Measurements from ENCODE around the gene PLXNB3. TPM values are rescaled to one million over a fixed set of nuclear protein-coding genes. Genes with fewer than 3 reads are reported as not detected.

The PLXNB3 gene
- total RNA-seq, 2 experiments from 2014 or later = 0.83 to 1.4 TPM

- DNase-seq (no peak), ATAC-seq (no peak)
- peak overlapping the region; percentile 94 for H3K27ac Mint-ChIP-seq
- H3K4me1 Mint-ChIP-seq (ENCODE audit: low read depth) = peaks cover 16% of the 10 kb centered on the region
- H3K9me3 Mint-ChIP-seq (ENCODE audit: insufficient read depth) = no peaks in the 10 kb centered on the region
- POLR2A ChIA-PET = no interaction called here
- H3K4me3 Mint-ChIP-seq = peak overlapping the region; percentile 94
- peaks cover 26% of the 10 kb centered on the region for H3K36me3 Mint-ChIP-seq (ENCODE audit: low read depth)
- H3K27me3 Mint-ChIP-seq (ENCODE audit: low read depth) = no peaks in the 10 kb centered on the region
- CTCF ChIA-PET = no interaction called here
These were observed 29.2 kb downstream of the PLXNB3 start for GRCh38 chrX:153793291-153793690.

- CTCF ChIA-PET = interaction anchor here (0.9 to 1.0 kb wide), 2 partner anchors 15 to 131 kb away, joined by 3 to 4 read pairs; partner anchors contain the start of gene ARHGAP4
- POLR2A ChIA-PET = no interaction called here
- Mint-ChIP-seq H3K36me3 (ENCODE audit: low read depth) (peaks cover 31% of the 10 kb centered on the region), H3K4me3 (peak within 1 kb of the TSS; percentile 94), H3K9me3 (ENCODE audit: insufficient read depth) (no peaks in the 10 kb centered on the region), H3K27ac (peak within 1 kb of the TSS; percentile 94), H3K4me1 (ENCODE audit: low read depth) (peaks cover 16% of the 10 kb centered on the region), H3K27me3 (ENCODE audit: low read depth) (no peaks in the 10 kb centered on the region)
- DNase-seq (peak; percentile 94), ATAC-seq (peak; percentile 93)
These were observed 30.2 kb downstream of the PLXNB3 start, which contains the start of the genes IDH3G and SSR4 for GRCh38 chrX:153794018-153794896. IDH3G (minus strand) TSS chrX:153794375; CDS start chrX:153794326, 49 bp downstream. SSR4 (plus strand) TSS chrX:153794668; CDS start chrX:153794688, 20 bp downstream.

DNA sequence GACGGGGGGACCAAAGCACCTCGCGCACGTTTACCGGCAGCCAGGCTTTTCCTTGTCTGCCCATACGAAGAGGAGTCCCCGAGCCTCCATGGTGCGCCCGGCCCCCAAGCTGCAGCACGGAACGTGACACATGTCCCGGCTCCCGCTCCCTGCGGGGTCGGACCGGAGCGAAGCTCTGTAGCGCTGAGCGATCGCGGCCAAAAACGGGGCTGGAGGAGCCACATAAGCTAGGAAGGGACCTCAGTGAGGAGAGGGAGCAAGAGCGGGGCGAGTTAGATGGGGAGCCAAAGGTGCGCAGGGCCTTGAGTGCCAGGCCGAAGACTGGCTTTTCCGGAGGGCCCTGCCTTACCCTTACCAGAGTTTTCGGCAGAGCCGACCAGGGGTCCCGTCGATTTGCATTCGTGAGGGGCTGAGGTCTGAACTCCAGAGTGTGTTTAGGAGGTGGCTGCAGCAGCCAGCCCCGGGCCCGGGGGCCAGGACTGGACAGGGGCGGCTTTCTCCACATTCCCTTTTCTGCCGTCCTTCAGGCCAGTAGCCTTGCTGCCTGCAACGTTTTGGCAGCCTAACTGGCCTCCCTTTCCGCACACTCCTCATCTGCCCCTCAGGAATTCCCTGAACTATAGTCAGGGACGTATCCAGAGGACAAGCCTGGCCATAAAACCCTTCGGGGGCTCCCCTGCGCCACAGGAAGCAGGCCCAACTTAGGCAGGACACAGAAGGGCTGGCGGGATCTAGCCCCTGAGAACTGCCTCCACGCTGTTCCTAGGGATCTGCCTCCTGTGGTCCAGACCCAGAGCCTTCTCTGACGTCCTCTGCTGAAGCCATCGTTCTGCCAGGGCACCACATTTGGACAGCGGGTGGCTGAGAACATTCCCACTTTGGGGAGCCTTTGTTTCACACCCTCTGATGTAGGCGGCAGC, 31.1 kb downstream of the PLXNB3 start:
- peaks cover 30% of the 10 kb centered on the region for H3K36me3 Mint-ChIP-seq (ENCODE audit: low read depth)
- peak overlapping the region; percentile 94 for H3K4me3 Mint-ChIP-seq
- POLR2A ChIA-PET = no interaction called here
- H3K4me1 Mint-ChIP-seq (ENCODE audit: low read depth) = peaks cover 16% of the 10 kb centered on the region
- DNase-seq = peak; percentile 26
- H3K27ac Mint-ChIP-seq = peak overlapping the region; percentile 94
- H3K27me3 Mint-ChIP-seq (ENCODE audit: low read depth) = no peaks in the 10 kb centered on the region
- ATAC-seq = peak; percentile 14
- no peaks in the 10 kb centered on the region for H3K9me3 Mint-ChIP-seq (ENCODE audit: insufficient read depth)
- CTCF ChIA-PET = interaction anchor here (0.9 to 1.0 kb wide), 2 partner anchors 16 to 130 kb away, joined by 3 to 4 read pairs; partner anchors contain the start of gene ARHGAP4

DNA sequence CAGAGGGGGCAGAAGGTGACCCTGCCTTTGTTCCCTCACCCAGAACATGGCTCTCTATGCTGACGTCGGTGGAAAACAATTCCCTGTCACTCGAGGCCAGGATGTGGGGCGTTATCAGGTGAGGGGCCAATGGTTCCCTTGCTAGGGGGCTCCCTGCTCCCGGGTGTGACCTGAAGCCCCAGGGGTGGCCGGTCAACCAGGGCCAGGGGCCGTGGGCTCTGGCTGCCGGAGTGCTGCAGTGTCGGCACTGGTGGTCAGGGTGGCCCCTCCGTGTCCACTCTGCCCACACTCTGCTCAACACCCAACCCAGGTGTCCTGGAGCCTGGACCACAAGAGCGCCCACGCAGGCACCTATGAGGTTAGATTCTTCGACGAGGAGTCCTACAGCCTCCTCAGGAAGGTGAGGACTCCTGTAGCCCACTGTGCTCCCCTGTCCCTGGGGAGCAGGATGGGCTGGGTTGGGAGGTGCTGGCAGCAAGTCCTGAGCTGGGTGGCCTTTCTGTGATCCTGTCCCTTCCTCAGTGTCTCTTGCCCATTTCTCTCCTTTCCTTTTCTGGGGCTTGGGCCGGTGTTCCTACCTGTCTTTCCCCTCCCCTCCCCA, 33.5 kb downstream of the PLXNB3 start:
- POLR2A ChIA-PET = no interaction called here
- H3K4me3 Mint-ChIP-seq = no peak overlapping the region
- no peaks in the 10 kb centered on the region for H3K27me3 Mint-ChIP-seq (ENCODE audit: low read depth)
- CTCF ChIA-PET = no interaction called here
- ATAC-seq (no peak), DNase-seq (no peak)
- H3K27ac Mint-ChIP-seq = no peak overlapping the region
- peaks cover 16% of the 10 kb centered on the region for H3K4me1 Mint-ChIP-seq (ENCODE audit: low read depth)
- H3K36me3 Mint-ChIP-seq (ENCODE audit: low read depth) = peaks cover 28% of the 10 kb centered on the region
- H3K9me3 Mint-ChIP-seq (ENCODE audit: insufficient read depth) = no peaks in the 10 kb centered on the region

- CTCF ChIA-PET = no interaction called here
- peaks cover 2% of the 10 kb centered on the region for H3K27me3 Mint-ChIP-seq (ENCODE audit: low read depth)
- H3K9me3 Mint-ChIP-seq (ENCODE audit: insufficient read depth) = no peaks in the 10 kb centered on the region
- POLR2A ChIA-PET = no interaction called here
- H3K4me3 Mint-ChIP-seq = no peak overlapping the region
- peaks cover 9% of the 10 kb centered on the region for H3K4me1 Mint-ChIP-seq (ENCODE audit: low read depth)
- peaks cover 19% of the 10 kb centered on the region for H3K36me3 Mint-ChIP-seq (ENCODE audit: low read depth)
- no peak overlapping the region for H3K27ac Mint-ChIP-seq
- ATAC-seq = no peak
- no peak for DNase-seq
These were observed 35.3 kb downstream of the PLXNB3 start for GRCh38 chrX:153799326-153799725.

DNA sequence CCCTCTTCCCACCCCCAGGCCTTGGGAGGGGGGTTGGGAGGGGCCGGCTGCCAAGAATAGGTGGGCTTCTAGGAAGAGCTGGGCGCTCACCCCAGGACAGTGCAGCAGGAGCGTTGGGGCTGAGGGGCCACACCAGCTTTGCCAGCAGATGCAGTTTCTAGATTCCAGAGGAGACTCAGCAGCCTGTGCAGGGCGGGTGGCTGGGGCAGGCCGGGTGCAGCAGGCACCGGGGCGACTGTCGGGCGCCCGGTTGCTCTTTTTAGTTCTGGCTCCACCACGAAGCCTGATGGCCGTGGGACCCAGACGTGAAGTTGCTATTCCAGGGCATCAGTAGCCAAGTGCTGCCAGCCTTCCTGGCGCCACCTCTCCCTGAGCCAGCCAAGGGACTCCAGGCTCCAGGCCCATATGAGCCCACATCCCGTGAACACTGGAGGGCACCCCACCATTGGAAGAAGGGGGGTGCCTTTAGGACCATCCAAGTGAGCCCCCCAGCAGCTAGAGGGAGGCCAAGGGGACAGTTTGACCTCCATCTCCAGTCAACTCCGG, 36.2 kb downstream of the PLXNB3 start:
- H3K36me3 Mint-ChIP-seq (ENCODE audit: low read depth) = peaks cover 19% of the 10 kb centered on the region
- DNase-seq (no peak), ATAC-seq (no peak)
- ChIA-PET POLR2A (no interaction called here), CTCF (no interaction called here)
- H3K27ac Mint-ChIP-seq = no peak overlapping the region
- H3K9me3 Mint-ChIP-seq (ENCODE audit: insufficient read depth) = no peaks in the 10 kb centered on the region
- H3K27me3 Mint-ChIP-seq (ENCODE audit: low read depth) = peaks cover 2% of the 10 kb centered on the region
- peaks cover 9% of the 10 kb centered on the region for H3K4me1 Mint-ChIP-seq (ENCODE audit: low read depth)
- no peak overlapping the region for H3K4me3 Mint-ChIP-seq

DNA sequence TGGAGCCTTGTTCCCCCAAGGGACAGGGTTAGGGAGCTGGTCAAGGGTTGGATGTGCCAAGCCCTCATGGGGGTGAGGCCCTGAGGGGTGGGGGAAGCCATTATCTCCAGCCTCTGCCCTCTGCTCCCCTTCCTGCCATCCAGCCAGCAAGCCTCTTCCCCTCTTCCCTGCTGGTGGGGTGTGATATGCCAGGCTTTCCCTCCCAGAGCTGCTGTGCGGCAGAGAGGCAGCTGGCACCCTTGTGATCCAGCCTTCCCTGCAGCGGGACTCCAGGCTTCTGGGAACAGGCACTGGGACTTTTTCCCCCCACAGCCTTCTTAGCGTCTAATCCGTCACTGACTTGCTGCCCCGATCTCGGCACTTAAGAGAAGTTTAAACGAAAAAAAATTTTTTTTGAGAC, 36.7 kb downstream of the PLXNB3 start:
- H3K27ac Mint-ChIP-seq = no peak overlapping the region
- CTCF ChIA-PET = no interaction called here
- POLR2A ChIA-PET = no interaction called here
- DNase-seq (no peak), ATAC-seq (no peak)
- no peaks in the 10 kb centered on the region for H3K9me3 Mint-ChIP-seq (ENCODE audit: insufficient read depth)
- H3K4me3 Mint-ChIP-seq = no peak overlapping the region
- peaks cover 19% of the 10 kb centered on the region for H3K36me3 Mint-ChIP-seq (ENCODE audit: low read depth)
- peaks cover 8% of the 10 kb centered on the region for H3K4me1 Mint-ChIP-seq (ENCODE audit: low read depth)
- H3K27me3 Mint-ChIP-seq (ENCODE audit: low read depth) = peaks cover 2% of the 10 kb centered on the region

- no peaks in the 10 kb centered on the region for H3K4me1 Mint-ChIP-seq (ENCODE audit: low read depth)
- no peaks in the 10 kb centered on the region for H3K9me3 Mint-ChIP-seq (ENCODE audit: insufficient read depth)
- H3K27me3 Mint-ChIP-seq (ENCODE audit: low read depth) = peaks cover 2% of the 10 kb centered on the region
- H3K4me3 Mint-ChIP-seq = no peak overlapping the region
- ATAC-seq (no peak), DNase-seq (no peak)
- H3K27ac Mint-ChIP-seq = no peak overlapping the region
- ChIA-PET CTCF (no interaction called here), POLR2A (no interaction called here)
- H3K36me3 Mint-ChIP-seq (ENCODE audit: low read depth) = peaks cover 11% of the 10 kb centered on the region
These were observed 37.6 kb downstream of the PLXNB3 start for GRCh38 chrX:153801669-153802068.

DNA sequence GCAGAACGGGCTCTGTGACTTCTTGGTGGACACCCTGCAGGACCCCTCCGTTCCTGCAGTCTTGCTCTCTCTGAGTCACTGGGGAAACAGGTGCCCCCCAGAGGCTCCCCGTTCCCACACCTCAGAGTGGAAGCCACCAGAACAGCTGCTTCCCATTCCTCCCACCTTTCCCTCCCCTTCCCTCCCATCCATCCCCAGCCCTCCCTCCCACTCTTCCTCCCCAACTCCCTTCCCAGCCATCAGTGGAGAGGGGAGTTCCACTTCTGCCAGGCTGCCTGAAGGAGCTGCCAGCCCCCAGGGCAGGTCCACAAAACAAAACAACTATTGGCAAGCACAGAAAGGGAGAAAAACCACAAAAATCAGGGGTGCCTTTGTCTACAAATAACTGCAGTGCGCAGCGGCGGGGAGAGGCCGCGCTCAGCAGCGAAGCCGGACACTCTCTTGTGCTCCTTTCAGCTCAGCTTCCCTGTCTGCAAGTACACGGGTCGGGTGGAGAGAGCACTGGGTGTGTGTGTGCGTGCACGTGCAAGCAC, 38.5 kb downstream of the PLXNB3 start:
- ATAC-seq (no peak), DNase-seq (no peak)
- Mint-ChIP-seq H3K4me3 (no peak overlapping the region), H3K27me3 (ENCODE audit: low read depth) (peaks cover 2% of the 10 kb centered on the region), H3K4me1 (ENCODE audit: low read depth) (no peaks in the 10 kb centered on the region), H3K9me3 (ENCODE audit: insufficient read depth) (no peaks in the 10 kb centered on the region), H3K27ac (no peak overlapping the region), H3K36me3 (ENCODE audit: low read depth) (peaks cover 6% of the 10 kb centered on the region)
- ChIA-PET CTCF (no interaction called here), POLR2A (no interaction called here)

GRCh38 chrX:153803211-153804099, 39.4 kb downstream of the PLXNB3 start:
- ChIA-PET POLR2A (no interaction called here), CTCF (no interaction called here)
- no peak overlapping the region for H3K27ac Mint-ChIP-seq
- no peaks in the 10 kb centered on the region for H3K4me1 Mint-ChIP-seq (ENCODE audit: low read depth)
- no peak for ATAC-seq
- peaks cover 6% of the 10 kb centered on the region for H3K36me3 Mint-ChIP-seq (ENCODE audit: low read depth)
- no peak overlapping the region for H3K4me3 Mint-ChIP-seq
- no peaks in the 10 kb centered on the region for H3K9me3 Mint-ChIP-seq (ENCODE audit: insufficient read depth)
- no peak for DNase-seq
- peaks cover 2% of the 10 kb centered on the region for H3K27me3 Mint-ChIP-seq (ENCODE audit: low read depth)

Measured in activated CD8-positive, alpha-beta T cell treated with anti-CD3 and anti-CD28 coated beads, Interleukin-2, amount 10 ng/mL, durations not matched to agents 7 days and 5 days (primary cell).